HUES48 (cell line): ENCODE results near the gene CXCL11.
"Not testable (repeated sequence)": the region's sequence is repeated elsewhere in the genome, so short reads cannot be mapped to it uniquely, and the experiment has no call there.

Experiments
- H3K27ac ChIP-seq: one replicate; pipeline ENCODE4 v1.7.0; 2013; ENCODE audit warnings: low read depth, low read length, inconsistent platforms
- H3K27me3 ChIP-seq: 2 replicates; pipeline ENCODE4 v1.6.1; 2013; ENCODE audit warnings: mild to moderate bottlenecking, low read length; ENCODE audit not compliant: control insufficient read depth, insufficient read depth
- H3K36me3 ChIP-seq: 2 replicates; pipeline ENCODE4 v1.6.1; 2013; ENCODE audit warnings: low read length; ENCODE audit not compliant: control insufficient read depth, insufficient read depth
- H3K4me1 ChIP-seq: 2 replicates; pipeline ENCODE4 v1.6.1; 2013; ENCODE audit warnings: mild to moderate bottlenecking, low read length; ENCODE audit not compliant: control insufficient read depth, insufficient read depth
- H3K4me3 ChIP-seq: 2 replicates; pipeline ENCODE4 v1.5.1; 2013; ENCODE audit warnings: mild to moderate bottlenecking, low read depth, low read length
- H3K9ac ChIP-seq: 2 replicates; pipeline ENCODE4 v1.6.1; 2013; ENCODE audit warnings: mild to moderate bottlenecking, low read depth, low read length, moderate library complexity
- H3K9me3 ChIP-seq: 2 replicates; pipeline ENCODE4 v1.6.1; 2013; ENCODE audit warnings: low read length; ENCODE audit not compliant: control insufficient read depth, insufficient read depth

CXCL11 gene

DNA sequence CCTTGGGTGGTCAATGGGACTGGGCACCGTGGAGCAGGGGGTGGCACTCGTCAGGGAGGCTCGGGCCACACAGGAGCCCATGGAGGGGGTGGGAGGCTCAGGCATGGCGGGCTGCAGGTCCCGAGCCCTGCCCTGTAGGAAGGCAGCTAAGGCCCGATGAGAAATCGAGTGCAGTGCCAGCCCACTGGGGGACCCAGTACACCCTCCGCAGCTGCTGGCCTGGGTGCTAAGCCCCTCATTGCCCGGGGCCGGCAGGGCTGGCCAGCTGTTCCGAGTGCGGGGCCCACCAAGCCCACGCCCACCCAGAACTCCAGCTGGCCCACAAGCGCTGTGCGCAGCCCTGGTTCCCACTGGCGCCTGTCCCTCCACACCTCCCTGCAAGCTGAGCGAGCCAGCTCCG is 7.4 kb upstream of the CXCL11 start:
- H3K27me3 ChIP-seq, H3K9ac ChIP-seq, H3K4me3 ChIP-seq, H3K27ac ChIP-seq, H3K36me3 ChIP-seq, H3K4me1 ChIP-seq, H3K9me3 ChIP-seq: not testable (repeated sequence)

DNA sequence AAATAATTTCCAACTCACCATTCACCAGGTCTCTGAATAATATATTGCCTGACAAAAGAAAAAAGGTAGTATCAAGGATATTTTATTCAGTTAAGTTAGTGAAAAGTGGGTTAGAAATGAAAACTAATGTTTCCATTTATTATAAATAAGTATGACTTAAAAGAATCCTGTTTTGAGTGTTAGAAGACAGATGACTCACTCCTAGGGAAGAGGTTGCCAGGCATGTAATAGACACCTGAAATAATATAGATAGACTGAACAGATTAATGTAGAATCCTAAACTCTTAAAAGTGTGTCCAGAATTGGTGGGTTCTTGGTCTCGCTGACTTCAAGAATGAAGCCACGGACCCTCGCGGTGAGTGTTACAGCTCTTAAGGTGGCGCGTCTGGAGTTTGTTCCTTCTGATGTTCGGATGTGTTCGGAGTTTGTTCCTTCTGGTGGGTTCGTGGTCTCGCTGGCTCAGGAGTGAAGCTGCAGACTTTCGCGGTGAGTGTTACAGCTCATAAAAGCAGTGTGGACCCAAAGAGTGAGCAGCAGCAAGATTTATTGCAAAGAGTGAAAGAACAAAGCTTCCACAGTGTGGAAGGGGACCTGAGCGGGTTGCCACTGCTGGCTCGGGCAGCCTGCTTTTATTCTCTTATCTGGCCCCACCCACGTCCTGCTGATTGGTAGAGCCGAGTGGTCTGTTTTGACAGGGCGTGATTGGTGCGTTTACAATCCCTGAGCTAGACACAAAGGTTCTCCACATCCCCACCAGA is 6.5 kb upstream of the CXCL11 start:
- not testable (repeated sequence) for H3K4me1 ChIP-seq, H3K9me3 ChIP-seq, H3K27me3 ChIP-seq, H3K9ac ChIP-seq, H3K27ac ChIP-seq, H3K4me3 ChIP-seq, H3K36me3 ChIP-seq

DNA sequence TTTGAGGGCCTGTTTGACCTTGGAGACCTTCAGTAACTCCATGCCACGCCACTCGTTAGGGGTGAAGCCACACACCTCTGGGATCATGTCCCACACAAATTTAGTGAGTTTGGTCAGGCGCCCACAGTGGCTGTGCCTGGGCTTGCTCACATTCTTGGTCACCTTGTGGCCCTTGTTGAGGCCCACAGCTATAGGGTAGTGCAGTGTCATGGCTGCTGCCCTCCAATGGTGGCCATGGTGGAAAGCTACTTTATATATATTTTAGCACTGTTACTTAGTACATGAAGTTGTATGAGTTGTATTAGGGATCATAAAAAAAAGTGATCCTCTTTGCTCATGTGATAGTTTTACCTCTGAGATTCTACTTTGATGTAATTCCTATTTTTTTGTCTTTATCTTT is 985 bp upstream of the CXCL11 start:
- no peak overlapping the region for H3K27ac ChIP-seq

DNA sequence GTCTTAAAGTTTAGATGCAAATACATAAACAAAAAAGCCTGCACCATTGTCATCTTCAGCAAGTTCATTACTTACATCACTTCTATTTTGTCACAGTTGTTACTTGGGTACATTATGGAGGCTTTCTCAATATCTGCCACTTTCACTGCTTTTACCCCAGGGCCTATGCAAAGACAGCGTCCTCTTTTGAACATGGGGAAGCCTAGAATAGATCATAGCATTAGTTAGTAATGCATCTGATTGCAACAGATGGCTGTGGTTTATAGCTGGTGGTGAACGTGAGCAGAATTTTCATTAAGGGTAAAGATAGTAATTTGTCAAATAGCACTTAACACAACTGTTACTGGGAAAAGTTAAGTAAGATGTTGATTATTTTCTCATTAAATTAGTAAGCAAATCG is 729 bp downstream of the CXCL11 start:
- Histone ChIP-seq H3K27ac (no peak overlapping the region), H3K4me1 (no peaks in the 10 kb centered on the region), H3K9ac (no peak overlapping the region), H3K9me3 (no peaks in the 10 kb centered on the region), H3K4me3 (no peak overlapping the region), H3K36me3 (no peaks in the 10 kb centered on the region), H3K27me3 (no peaks in the 10 kb centered on the region)

More for the DNA sequence above, 985 bp upstream of the CXCL11 start:
- Histone ChIP-seq H3K27me3 (no peaks in the 10 kb centered on the region), H3K36me3 (no peaks in the 10 kb centered on the region), H3K4me3 (no peak overlapping the region), H3K4me1 (no peaks in the 10 kb centered on the region), H3K9me3 (no peaks in the 10 kb centered on the region), H3K9ac (no peak overlapping the region)

DNA sequence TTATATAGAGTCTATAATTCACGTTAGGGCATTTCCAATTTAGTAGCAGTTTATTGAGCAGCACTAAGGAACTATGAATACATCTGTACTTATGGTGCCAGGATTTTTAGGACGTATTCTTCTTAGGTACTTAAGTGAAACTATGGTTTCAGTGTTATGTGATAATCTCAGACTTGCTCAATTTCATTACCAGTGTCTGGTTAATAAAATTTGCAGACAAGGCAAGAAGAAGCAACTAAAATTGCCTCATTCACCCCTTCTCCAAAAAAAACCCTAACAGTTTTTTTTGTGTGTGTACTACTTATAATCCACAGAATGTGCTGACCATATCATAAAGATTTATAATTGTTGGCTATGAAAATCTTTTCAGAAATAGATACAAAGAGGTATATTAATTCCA is 6.6 kb downstream of the CXCL11 start:
- no peak overlapping the region for H3K9ac ChIP-seq
- H3K4me3 ChIP-seq = no peak overlapping the region
- H3K27me3 ChIP-seq = no peaks in the 10 kb centered on the region
- H3K4me1 ChIP-seq = no peaks in the 10 kb centered on the region
- H3K9me3 ChIP-seq = no peaks in the 10 kb centered on the region
- no peaks in the 10 kb centered on the region for H3K36me3 ChIP-seq
- H3K27ac ChIP-seq = no peak overlapping the region

DNA sequence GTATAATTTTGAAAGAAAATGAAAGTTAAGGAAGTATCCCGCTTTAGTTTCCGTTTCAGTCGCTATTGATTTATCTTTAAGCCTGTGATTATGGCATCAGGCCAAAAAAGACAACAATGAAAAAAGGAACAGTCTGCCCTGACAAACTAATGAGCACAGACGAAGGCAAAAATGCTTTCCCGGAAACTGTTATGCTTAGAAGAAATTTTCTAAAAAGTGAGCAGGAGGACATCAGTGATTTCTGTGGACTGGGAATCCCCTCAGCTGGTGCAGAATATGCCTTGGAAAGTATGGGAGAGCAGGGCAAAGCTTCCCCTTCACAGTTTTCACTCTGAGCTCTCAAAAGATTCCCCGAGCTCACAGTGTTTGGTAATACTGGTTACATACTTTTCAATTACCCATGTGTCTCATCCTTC is 7.5 kb downstream of the CXCL11 start:
- Histone ChIP-seq H3K27ac (no peak overlapping the region), H3K9ac (no peak overlapping the region), H3K36me3 (no peaks in the 10 kb centered on the region), H3K27me3 (no peaks in the 10 kb centered on the region), H3K9me3 (no peaks in the 10 kb centered on the region), H3K4me1 (no peaks in the 10 kb centered on the region), H3K4me3 (no peak overlapping the region)

DNA sequence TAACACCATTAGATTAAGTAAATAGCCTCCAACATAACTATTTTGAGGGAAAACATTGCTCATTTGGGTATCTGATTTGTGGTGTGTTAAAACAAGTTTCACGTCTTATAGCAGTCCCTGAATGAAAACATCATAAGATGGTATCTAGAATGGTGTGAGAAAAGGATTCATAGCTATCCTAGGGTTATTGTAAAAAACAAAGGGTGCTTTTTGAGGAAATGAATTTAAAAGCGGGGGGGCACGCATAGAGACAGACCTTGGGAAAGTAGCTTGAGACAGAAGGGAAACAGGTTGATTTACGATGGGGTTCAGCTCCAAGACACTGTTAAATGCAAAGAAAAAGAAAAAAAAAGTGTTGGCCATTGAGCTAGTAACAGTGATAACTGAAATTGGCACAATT is 11.8 kb downstream of the CXCL11 start:
- no peaks in the 10 kb centered on the region for H3K9me3 ChIP-seq
- H3K9ac ChIP-seq = no peak overlapping the region
- no peak overlapping the region for H3K4me3 ChIP-seq
- H3K4me1 ChIP-seq = no peaks in the 10 kb centered on the region
- H3K27ac ChIP-seq = no peak overlapping the region
- no peaks in the 10 kb centered on the region for H3K36me3 ChIP-seq
- H3K27me3 ChIP-seq = no peaks in the 10 kb centered on the region

DNA sequence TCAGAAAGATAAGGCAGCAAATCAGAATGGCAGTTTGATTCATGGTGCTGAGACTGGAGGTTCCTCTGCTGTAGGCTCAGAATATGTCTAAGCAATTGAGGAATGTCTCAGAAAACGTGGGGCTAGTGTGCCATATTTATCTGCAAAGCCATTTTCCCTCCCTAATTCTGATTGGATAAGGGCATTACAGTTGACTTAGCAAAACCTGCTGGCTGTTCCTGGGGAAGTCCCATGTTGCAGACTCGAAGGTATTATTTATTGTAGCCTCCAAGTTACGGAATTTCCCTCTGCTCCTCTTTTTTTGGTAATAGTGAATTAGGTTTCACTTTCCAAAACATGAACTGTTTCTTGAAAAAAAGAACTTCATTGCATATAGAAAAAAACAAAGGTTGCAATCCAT is 12.5 kb downstream of the CXCL11 start, which contains the start of gene CXCL10:
CXCL10 (minus strand) TSS at position 109 of the 400 bp plus-strand sequence; CDS start at position 43, 66 bp downstream.
- Histone ChIP-seq H3K9ac (no peak within 1 kb of the TSS), H3K9me3 (no peaks in the 10 kb centered on the region), H3K4me3 (no peak within 1 kb of the TSS), H3K27ac (no peak within 1 kb of the TSS), H3K36me3 (no peaks in the 10 kb centered on the region), H3K4me1 (no peaks in the 10 kb centered on the region), H3K27me3 (no peaks in the 10 kb centered on the region)

DNA sequence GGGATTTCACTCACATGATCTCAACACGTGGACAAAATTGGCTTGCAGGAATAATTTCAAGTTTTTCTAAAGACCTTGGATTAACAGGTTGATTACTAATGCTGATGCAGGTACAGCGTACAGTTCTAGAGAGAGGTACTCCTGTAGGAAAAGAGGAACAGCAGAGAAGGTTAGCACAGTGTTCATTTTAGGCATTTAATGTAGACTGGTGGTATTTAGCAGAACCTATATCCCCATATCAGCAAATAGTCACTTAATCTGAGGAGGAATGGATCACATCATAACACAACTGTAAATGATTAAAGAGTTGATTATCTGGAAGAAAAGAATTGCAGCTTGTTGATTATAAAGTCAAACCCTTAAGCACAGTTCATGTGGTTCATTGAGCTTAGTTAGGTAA is 13.2 kb downstream of the CXCL11 start:
- Histone ChIP-seq H3K27me3 (no peaks in the 10 kb centered on the region), H3K4me3 (no peak overlapping the region), H3K36me3 (no peaks in the 10 kb centered on the region), H3K4me1 (no peaks in the 10 kb centered on the region), H3K27ac (no peak overlapping the region), H3K9me3 (no peaks in the 10 kb centered on the region), H3K9ac (no peak overlapping the region)

DNA sequence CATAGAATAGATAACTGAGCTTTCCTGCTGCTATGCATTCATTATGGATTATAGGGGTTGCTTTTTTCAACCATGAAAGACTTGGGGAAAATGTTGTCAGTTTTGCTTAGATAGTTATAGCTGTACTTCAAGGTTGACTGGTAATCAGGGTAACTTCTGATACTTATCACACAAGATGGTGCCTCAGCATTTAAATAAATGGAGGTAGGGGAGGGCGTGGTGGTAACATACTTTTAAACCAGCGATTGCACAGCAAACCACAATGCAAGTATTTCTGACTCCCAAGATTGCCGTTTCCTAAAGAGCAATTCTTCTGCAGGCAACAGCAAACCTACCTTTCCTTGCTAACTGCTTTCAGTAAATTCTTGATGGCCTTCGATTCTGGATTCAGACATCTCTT is 13.8 kb downstream of the CXCL11 start:
- Histone ChIP-seq H3K4me3 (no peak overlapping the region), H3K36me3 (no peaks in the 10 kb centered on the region), H3K27me3 (no peaks in the 10 kb centered on the region), H3K27ac (no peak overlapping the region), H3K4me1 (no peaks in the 10 kb centered on the region), H3K9me3 (no peaks in the 10 kb centered on the region), H3K9ac (no peak overlapping the region)

DNA sequence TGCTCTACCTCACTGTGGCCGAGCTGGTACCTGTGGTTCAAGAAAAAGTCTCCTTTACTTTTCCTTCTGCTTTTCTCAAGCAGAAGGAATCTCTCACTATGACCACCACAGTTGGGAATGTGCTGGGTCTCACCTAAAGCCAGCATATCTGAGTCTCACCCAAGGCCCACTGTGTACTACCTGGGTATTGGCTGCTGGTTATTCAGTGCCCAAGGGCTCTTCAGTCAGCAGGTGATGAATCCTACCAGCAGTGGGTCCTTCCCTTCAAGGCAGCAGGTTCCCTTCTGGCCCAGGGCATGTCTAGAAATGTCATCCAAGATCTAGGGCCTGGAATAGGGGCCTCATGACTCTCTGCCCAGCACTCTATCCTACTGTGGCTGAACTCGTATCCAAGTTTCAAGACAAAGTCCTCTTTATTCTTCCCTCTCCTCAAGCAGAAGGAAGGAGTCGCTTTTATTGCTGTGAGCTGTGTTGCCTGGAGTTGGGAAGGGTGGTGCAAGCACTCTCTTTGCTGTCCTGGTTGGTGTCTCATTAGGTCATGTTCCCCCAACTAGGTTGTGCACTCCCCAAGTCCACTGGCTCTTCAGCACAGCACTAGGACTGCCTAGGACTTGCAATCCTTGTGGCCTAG is 18.7 kb downstream of the CXCL11 start:
- Histone ChIP-seq H3K9ac (no peak overlapping the region), H3K36me3 (no peaks in the 10 kb centered on the region), H3K4me3 (no peak overlapping the region), H3K4me1 (peaks cover 4% of the 10 kb centered on the region), H3K27me3 (no peaks in the 10 kb centered on the region), H3K27ac (no peak overlapping the region), H3K9me3 (no peaks in the 10 kb centered on the region)
